HG02623 (cell line): ENCODE results near the gene DNAJC10.
"Not testable (repeated sequence)": the region's sequence is repeated elsewhere in the genome, so short reads cannot be mapped to it uniquely, and the experiment has no call there.

Experiments used
- ATAC-seq: cut with Tn5 transposase; IDR thresholded peaks from one replicate; pipeline ENCODE4 v1.9.1; 2021; ENCODE audit warnings: moderate library complexity; ENCODE audit not compliant: unreplicated experiment

The DNAJC10 gene

DNA sequence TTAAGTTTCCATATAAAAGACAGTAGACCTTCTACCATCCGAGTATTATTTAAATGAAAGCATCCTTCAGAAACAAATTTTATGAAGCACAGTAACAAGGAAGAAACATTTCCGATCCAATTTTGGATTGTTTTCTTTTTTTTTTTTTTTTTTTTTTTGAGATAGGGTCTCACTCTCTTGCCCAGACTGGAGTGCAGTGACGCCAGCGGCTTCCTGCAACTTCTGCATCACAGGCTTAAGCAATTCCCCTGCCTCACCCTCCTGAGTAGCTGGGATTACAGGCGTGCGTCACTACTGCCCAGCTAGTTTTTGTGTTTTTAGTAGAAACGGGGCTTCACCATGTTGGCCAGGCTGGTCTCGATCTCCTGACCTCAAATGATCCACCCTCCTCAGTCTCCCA is 3.1 kb downstream of the DNAJC10 start:
- not testable (repeated sequence) for ATAC-seq

DNA sequence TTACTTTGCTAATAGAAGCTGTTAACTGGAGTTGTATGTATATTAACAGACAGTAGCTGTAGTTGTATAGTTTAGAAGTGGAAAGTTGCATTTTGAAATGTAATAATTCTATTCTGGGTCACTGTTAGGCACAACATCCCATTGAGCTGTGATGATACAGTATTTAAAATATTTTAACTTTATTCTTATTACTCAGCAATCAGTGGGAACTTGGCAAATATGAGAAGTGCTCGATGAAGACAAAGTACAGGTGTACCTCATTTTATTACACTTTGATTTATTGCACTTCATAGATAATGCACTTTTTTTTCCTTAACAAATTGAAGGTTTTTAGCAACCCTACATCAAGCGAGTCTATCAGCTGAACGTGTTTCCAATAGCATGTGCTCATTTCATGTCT is 8.6 kb downstream of the DNAJC10 start:
- no peak for ATAC-seq

DNA sequence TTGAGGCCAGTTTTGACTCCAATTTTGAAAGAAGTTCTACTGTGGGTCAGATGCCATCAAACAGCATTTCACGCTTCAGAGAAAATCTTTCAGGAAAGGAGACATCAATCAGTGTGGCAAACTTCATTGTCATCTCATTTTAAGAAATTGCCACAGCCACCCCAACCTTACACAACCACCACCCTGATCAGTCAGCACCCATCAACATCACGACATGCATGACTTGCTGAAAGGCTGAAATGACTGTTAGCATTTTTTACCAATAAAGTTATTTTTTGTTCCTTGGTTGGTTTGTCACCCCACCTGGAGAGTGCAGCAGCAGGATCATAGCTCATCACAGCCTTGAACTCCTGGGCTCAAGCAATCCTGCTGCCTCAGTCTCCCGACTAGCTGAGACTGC is 10.4 kb downstream of the DNAJC10 start:
- ATAC-seq: no peak

DNA sequence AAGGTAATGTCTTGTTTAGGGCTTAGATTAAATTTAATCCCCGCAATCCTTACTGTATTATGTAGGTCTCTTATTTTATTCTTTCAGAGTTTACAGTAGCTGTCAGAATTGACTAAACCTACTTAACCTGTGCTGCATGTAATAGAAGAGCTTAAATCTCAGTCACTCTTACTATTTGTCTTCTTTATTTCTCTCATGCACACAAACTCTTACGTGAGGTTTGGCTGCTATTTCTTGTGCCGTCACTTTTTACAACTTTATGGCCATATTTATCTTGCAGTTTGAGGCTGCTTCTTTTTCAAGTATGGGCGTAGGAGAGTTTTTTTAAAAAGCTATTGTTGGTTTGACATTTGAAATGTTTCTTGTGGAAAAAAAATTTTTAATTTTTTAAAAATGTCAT is 12.0 kb downstream of the DNAJC10 start:
- ATAC-seq: no peak

DNA sequence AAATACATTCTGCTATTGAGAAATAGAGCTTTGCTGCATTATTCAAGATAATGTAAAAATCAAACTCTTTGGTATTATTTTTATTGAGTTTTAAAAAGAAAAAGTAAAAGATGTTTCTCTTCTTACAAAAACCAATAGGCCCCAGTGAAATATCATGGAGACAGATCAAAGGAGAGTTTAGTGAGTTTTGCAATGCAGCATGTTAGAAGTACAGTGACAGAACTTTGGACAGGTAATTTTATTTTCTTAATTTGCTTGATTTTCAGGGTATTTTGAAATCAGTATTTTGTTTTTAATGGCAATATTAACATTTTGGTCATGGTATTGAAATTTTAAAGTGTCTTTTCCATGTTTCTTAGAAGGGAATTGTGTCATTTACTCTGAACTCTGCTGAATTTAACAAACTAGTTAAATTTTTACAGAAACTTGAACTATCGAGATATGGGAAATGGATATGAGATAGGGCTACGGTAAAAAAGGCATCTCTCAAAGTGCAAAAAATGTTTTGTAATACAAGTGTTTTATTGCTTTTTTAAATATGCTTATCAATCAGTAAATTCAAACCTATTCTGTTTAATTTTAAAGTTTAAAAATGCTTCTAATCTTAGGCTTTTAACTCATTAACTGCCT is 13.8 kb downstream of the DNAJC10 start:
- no peak for ATAC-seq

DNA sequence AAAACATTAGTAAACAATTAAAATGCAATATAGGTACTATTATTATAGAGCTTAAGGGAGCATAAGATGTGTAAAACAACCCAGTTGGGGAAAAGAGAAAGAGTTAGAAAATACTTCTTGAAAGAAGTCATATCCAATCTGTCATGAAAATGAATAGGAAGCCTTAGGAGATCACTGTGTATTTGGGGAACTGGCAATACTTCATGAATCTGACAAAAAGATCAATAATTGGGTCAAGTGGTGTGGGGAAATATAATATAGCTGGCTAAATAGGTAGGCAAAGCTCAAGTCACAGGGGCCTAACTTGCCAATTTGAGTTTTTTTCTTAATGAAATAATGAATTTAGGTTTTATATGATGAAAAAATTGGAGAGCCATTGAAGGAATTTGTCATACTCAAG is 14.4 kb downstream of the DNAJC10 start:
- no peak for ATAC-seq

DNA sequence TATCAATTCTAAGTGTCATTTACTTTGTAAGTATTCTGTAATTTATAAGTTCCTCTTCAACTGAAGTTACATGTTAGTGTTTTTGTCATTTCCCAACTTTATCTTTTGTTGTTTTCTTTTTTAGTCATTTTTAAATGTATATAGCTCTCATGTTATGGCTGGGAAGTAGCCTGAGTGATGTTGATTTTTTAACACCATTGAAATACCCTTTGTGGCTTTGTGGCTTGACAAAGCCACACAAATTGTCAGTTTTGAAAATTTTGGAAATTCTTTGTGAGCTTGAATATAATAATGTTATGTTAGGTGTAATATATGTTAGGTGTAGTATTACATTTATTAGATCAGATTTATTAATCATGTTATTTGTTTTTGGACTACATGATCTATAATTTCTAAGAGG is 16.7 kb downstream of the DNAJC10 start:
- ATAC-seq: no peak

DNA sequence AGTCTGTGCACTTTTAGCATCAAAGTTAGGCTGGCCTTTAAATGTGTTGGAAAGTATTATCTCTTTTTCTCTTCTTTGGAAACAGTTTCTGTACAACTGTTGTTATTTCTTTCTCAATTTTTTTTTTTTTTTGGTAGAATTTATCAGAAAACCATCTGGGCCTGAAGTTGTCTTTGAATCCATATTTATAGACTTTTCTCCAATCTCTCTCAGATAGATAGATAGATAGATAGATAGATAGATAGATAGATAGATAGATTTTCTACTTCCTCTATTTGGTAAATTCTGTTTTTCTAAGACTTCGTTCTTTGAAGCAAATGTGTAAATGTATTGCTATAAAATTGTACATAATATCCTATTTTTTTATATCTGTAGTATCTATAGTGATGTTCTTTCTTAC is 17.5 kb downstream of the DNAJC10 start:
- ATAC-seq: no peak

DNA sequence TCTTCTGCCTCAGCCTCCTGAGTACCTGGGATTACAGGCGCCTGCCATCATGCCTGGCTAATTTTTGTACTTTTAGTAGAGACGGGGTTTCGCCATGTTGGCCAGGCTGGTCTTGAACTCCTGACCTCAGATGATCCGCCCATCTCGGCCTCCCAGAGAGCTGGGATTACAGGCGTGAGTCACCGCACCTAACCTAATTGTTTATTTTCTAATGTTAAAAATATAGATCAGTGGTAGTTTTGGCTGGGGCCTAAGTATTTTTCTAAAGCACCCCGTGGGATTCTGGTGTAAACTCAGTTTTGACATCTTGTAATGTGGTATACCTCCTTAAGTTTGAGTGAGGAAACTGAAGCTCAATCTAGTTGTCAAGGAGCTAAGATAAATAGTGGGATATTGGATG is 20.8 kb downstream of the DNAJC10 start:
- not testable (repeated sequence) for ATAC-seq

DNA sequence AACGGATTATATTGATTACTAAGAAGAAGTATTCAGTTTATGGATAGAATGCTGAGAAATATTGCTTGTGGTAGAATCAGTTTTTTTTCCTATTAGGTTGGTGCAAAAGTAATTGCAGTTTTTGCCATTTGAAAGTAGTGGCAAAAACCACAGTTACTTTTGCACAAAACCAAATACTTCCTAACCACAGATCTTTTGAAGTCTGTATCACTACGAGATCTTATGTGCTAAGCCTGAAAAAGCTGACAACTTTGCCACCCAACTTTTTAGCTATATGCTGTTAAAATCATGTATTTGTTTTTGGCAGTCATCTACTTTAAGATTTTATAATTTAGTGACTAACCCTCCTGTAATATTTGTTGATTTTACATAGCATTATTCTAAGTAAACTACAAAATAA is 24.6 kb downstream of the DNAJC10 start:
- ATAC-seq: no peak

DNA sequence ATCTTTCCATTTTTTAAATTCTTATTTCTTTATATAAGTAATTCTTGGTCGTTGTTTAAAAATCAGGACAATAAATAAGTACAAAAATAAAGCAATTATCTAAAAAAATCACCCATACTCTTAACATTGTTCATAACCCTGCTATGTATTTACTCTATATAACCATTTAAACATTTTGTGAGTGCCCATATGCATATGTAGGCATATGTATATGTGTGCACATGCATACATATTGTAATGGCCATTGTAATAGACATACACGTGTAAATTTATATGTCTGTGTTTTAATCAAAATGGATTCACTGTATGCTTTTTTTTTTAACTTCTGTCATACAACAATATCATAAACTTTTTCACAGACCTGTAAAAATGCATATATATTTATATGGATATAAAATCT is 25.6 kb downstream of the DNAJC10 start:
- no peak for ATAC-seq

DNA sequence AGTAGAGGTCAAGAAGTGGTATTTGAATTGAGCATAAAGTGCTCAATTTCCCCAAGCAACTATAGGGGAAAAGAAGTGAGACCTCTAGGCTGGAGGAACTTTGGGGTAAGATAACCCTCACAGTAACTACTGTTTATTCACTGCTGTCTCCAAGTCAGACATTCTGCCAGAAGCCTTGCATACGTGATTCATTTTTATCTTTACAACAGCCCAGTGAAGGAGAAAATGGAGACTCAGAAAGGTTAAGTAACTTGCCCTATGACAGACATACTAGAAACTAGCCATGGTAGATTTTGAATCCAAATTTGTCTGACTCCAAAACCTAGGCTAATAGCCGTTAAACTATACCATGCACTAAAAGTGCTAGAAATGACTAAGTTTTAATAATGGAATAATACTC is 28.4 kb downstream of the DNAJC10 start:
- ATAC-seq: no peak

DNA sequence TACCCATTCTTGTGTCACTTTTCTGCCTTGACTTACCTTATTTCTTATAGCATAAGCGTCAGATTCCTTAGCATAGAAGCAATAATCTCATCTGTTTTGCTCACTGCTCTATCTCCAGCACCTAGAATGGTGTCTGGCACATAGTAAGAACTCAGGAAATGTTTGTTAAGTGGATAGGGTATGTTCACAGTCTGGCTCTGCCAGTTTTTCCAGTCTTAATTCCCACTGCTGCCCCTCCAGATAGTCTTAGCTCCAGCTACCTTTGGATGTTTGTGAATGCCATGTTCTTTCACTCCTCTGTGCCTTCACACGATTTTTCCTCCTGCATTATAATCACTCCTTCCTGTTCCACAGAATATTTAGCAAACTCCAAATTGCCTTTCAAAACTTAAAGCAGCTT is 29.0 kb downstream of the DNAJC10 start:
- ATAC-seq: no peak

DNA sequence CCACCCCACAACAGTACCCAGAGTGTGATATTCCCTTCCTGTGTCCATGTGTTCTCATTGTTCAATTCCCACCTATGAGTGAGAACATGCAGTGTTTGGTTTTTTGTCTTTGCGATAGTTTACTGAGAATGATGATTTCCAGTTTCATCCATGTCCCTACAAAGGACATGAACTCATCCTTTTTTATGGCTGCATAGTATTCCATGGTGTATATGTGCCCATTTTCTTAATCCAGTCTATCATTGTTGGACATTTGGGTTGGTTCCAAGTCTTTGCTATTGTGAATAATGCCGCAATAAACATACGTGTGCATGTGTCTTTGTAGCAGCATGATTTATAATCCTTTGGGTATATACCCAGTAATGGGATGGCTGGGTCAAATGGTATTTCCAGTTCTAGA is 29.8 kb downstream of the DNAJC10 start:
- ATAC-seq: not testable (repeated sequence)

DNA sequence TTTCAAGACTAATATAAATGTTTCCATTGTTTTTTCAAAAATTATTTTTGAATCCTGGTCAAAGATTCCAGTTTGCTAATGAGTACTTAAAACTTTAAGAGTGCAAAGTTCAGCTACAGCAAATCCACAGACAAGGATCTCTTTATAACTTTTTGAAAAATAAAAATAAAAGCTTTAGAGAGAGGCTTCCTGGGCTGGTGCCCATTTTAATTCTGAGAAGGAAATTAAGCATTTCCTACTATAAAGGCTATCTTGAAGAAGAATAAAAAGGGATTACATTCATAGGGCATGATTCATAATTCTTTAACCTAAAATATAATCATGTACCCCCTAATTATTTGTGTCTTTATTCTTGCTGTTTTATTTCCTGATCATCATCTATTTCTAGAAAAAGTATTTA is 38.2 kb downstream of the DNAJC10 start:
- ATAC-seq: no peak

DNA sequence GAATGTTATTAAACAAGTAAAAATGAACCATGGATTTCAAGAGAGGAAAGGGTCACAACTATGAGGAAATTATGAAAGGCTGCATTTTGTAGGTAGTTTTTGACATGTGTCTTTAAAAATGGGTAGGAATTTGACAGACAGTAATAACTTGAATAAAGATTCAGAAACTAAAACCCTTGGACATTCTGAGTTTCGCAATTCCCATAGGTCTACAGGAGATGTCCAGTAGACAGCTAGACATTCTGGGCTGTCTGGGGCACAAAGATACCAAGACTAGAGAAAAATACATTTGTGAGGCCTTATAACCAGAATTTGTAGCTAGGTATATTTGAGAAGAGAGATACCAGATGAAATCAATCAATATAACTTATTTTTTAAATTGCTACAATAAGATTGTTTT is 42.3 kb downstream of the DNAJC10 start:
- no peak for ATAC-seq

DNA sequence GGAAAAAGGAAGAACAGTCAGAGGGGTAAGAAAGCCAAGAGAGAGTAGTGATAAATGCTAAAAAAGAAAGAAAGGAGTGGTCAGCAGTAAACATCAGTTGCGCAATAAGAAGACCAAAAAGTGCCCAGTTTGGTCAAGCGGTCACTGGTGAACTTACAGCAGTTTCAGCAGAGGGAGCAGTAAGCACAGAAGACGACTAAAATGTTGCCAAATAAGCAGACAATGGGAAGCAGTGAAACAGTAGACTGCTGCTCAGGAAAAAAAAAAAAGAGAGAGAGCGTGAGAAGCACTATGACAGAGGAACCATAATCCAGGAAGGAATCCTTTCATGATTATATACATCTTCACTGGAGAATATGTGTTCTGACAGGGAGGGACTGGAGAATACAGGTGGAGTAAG is 45.8 kb downstream of the DNAJC10 start:
- ATAC-seq: no peak

DNA sequence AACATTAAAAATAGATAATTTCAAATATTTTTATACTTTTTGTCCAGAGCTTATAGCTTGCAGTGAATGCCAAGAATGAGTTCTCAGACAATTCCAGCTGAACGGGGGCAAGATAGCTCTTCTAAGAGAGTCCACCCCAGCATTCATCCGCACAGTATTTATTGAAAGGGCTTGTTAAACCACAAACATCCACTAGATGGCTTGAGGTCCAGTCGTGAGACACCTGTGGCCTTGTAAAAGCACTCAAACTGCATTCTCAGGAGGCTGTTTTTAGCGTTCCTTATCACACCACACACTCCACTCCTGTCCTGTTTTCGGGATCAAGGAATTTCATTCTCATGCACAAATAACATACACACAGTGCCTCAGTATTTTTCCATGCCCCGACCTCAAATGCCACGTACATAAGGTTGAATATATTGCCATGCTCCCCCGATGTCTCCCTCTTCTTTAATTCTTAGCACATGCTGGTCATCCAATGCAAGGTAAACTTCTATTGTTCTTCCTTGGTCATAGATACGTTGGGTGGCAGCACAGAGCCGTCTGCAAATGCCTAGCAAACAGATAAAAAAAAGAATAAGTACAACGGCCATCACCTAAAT is 47.4 kb downstream of the DNAJC10 start:
- ATAC-seq: no peak

DNA sequence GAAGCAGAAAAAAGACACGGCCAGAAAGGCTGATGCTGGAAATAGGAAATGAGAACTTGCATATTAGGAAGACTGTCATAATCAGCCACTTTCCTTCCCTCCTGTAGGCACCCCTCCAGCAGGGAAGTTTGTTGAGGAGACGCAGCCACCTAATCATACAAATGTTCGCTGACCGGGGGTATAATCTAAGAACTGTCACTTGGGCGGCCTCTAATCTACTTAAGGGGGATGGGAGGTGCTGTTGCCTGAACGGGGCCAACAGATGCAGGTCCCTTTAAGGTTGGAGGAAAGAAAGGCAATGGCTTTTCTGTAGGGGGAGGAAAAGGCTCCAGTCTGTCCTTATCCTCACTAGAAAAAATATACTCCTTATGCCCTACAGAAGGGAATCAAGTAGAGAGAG is 50.6 kb downstream of the DNAJC10 start:
- no peak for ATAC-seq

DNA sequence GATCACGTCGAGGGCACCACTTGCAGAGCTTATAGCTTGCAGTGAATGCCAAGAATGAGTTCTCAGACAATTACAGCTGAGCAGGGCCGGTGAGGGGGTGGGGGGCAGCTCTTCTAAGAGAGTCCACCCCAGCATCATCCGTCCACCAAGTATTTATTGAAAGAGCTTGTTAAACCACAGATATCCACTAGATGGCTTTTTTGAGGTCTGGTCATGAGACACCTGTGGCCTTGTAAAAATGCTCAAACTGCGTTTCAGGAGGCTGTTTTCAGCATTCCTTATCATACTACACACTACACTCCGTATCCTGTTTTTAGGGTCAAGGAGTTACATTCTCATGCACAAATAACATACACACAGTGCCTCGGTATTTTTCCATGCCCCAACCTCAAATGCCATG is 51.5 kb downstream of the DNAJC10 start:
- no peak for ATAC-seq

DNA sequence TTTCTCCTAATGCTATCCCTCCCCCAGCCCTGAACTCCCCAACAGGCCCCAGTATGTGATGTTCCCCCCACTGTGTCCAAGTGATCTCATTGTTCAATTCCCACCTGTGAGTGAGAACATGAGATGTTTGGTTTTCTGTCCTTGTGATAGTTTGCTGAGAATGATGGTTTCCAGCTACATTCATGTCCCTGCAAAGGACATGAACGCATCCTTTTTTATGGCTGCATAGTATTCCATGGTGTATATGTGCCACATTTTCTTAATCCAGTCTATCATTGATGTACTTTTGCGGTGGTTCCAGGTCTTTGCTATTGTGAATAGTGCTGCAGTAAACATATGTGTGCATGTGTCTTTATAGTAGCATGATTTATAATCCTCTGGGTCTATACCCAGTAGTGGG is 52.9 kb downstream of the DNAJC10 start:
- not testable (repeated sequence) for ATAC-seq

DNA sequence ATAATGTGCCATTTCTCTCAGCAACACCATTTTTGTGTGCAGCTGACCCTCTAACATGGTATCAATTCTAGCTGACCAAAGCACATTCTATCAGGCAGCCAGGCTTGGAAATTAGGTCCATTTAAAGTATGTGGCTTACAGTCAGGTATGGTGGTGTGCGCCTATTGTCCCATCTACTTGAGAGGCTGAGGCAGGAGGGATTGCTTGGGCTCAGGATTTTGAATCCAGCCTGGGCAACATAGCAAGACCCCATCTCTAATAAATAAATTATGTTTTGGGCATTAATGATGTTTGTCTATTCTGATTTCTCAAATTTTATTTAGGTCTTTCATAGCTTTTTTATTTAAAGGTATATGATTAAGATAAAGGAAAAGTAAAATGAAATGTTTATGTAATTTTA is 63.3 kb downstream of the DNAJC10 start:
- no peak for ATAC-seq

DNA sequence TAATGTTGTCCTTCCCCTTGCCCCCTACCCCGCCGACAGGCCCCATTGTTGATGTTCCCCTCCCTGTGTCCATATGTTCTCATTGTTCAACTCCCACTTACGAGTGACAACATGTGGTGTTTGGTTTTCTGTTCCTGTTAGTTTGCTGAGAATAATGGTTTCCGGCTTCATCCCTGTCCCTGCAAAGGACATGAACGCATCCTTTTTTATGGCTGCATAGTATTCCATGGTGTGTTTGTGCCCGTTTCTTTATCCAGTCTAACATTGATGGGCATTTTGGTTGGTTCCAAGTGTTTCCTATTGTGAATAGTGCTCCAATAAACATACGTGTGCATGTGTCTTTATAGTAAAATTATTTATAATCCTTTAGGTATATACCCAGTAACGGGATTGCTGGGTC is 65.0 kb downstream of the DNAJC10 start:
- ATAC-seq: not testable (repeated sequence)
